Calu3 (cell line): Measurements from ENCODE around the gene LSAMP. TPM values are rescaled to one million over a fixed set of nuclear protein-coding genes. Genes with fewer than 3 reads are reported as not detected.

ENCODE experiments used
- BruUV-seq: library from RNA; stranded (reverse); fragments of 400-500 nt; replicated peaks from 2 replicates; lab custom pipeline; 2021; lab: Mats Ljungman, UMichigan
- CTCF ChIA-PET: fragments of 300-600 bp; sonication (Branson Sonifier 250); formaldehyde crosslinking; loops from one replicate; lab custom pipeline; 2022; ENCODE audit warnings: antibody characterized with exemption; lab: Charles Lee
- DNase-seq: peaks from one replicate; pipeline ENCODE4 v3.0.0; 2022
- H3K27ac Mint-ChIP-seq: one replicate; pipeline ENCODE4 v1.8.0; 2022; ENCODE audit warnings: mixed read lengths; ENCODE audit not compliant: unreplicated experiment
- H3K27me3 Mint-ChIP-seq: one replicate; pipeline ENCODE4 v1.8.0; 2022; ENCODE audit warnings: mixed read lengths; ENCODE audit not compliant: unreplicated experiment
- H3K36me3 Mint-ChIP-seq: one replicate; pipeline ENCODE4 v1.8.0; 2022; ENCODE audit warnings: mild to moderate bottlenecking, moderate library complexity, mixed read lengths; ENCODE audit not compliant: insufficient read depth, unreplicated experiment
- H3K4me1 Mint-ChIP-seq: one replicate; pipeline ENCODE4 v1.8.0; 2022; ENCODE audit warnings: mild to moderate bottlenecking, low read depth, mixed read lengths; ENCODE audit not compliant: unreplicated experiment
- H3K4me3 Mint-ChIP-seq: one replicate; pipeline ENCODE4 v1.8.0; 2022; ENCODE audit warnings: mild to moderate bottlenecking, low read depth, moderate library complexity, mixed read lengths; ENCODE audit not compliant: unreplicated experiment
- H3K9me3 Mint-ChIP-seq: one replicate; pipeline ENCODE4 v1.8.0; 2022; ENCODE audit warnings: low read depth, mixed read lengths; ENCODE audit not compliant: unreplicated experiment
- CTCF ChIP-seq: fragments of 200-600 bp; IDR thresholded peaks from one replicate; pipeline ENCODE4 v1.8.0; 2022; ENCODE audit warnings: antibody characterized with exemption; ENCODE audit not compliant: unreplicated experiment
- intact Hi-C: fragments of 100-400 bp; cut with micrococcal nuclease; formaldehyde crosslinking; loops from one replicate; pipeline ENCODE4 v1.10.0; 2022; ENCODE audit not compliant: unreplicated experiment
- total RNA-seq: library from RNA; stranded (reverse); gene quantifications from 2 replicates; pipeline ENCODE4 v1.2.3, GENCODE V29; 2022

The LSAMP gene
- total RNA-seq, 1 experiment from 2014 or later = 0.90 TPM

GRCh38 chr3:116186049-116186448 is 259.2 kb downstream of the LSAMP start:
- DNase-seq = no peak
- Mint-ChIP-seq H3K27ac (no peak overlapping the region), H3K4me1 (no peaks in the 10 kb centered on the region), H3K27me3 (no peaks in the 10 kb centered on the region), H3K4me3 (no peak overlapping the region), H3K9me3 (no peaks in the 10 kb centered on the region), H3K36me3 (no peaks in the 10 kb centered on the region)
- TF ChIP-seq CTCF = no peak
- no TSS peak for BruUV-seq
- intact Hi-C loops = no loop called here
- CTCF ChIA-PET = no interaction called here

- CTCF ChIA-PET = no interaction called here
- no peaks in the 10 kb centered on the region for H3K36me3 Mint-ChIP-seq
- intact Hi-C loops = no loop called here
- H3K4me3 Mint-ChIP-seq = no peak overlapping the region
- no TSS peak for BruUV-seq
- no peaks in the 10 kb centered on the region for H3K9me3 Mint-ChIP-seq
- no peaks in the 10 kb centered on the region for H3K4me1 Mint-ChIP-seq
- no peak for TF ChIP-seq CTCF
- DNase-seq = no peak
- H3K27me3 Mint-ChIP-seq = no peaks in the 10 kb centered on the region
- no peak overlapping the region for H3K27ac Mint-ChIP-seq
These were observed 264.1 kb downstream of the LSAMP start for GRCh38 chr3:116181159-116181558.

GRCh38 chr3:116179091-116179490 is 266.2 kb downstream of the LSAMP start:
- no peak overlapping the region for H3K27ac Mint-ChIP-seq
- no peak for DNase-seq
- CTCF ChIA-PET = no interaction called here

GRCh38 chr3:116176974-116177555 is 268.2 kb downstream of the LSAMP start:
- no peak for TF ChIP-seq CTCF
- no TSS peak for BruUV-seq
- Mint-ChIP-seq H3K4me1 (no peaks in the 10 kb centered on the region), H3K4me3 (no peak overlapping the region), H3K36me3 (no peaks in the 10 kb centered on the region), H3K27me3 (no peaks in the 10 kb centered on the region), H3K27ac (no peak overlapping the region), H3K9me3 (no peaks in the 10 kb centered on the region)
- intact Hi-C loops = no loop called here
- CTCF ChIA-PET = interaction anchor here (0.6 kb wide), 1 partner anchor 268 kb away, joined by 7 read pairs; the partner anchor contains the start of gene LSAMP
- no peak for DNase-seq

More at GRCh38 chr3:116179091-116179490, 266.2 kb downstream of the LSAMP start:
- no peak for TF ChIP-seq CTCF
- Mint-ChIP-seq H3K36me3 (no peaks in the 10 kb centered on the region), H3K27me3 (no peaks in the 10 kb centered on the region), H3K4me3 (no peak overlapping the region), H3K9me3 (no peaks in the 10 kb centered on the region), H3K4me1 (no peaks in the 10 kb centered on the region)
- BruUV-seq = no TSS peak
- intact Hi-C loops = no loop called here
